T-helper 1 cell treated with Interleukin-12 subunit alpha and Interleukin-12 subunit beta and Interleukin-4 antibody, amounts not matched to agents 30 μg/mL and 1 μg/mL, for 36 hours (primary cell): ENCODE results near the gene BOLA2B.
"Not testable (repeated sequence)": the region's sequence is repeated elsewhere in the genome, so short reads cannot be mapped to it uniquely, and the experiment has no call there.

Experiments used
- H3K27ac Mint-ChIP-seq: one replicate; pipeline ENCODE4 v1.8.0; 2021; ENCODE audit warnings: mild to moderate bottlenecking, mixed read lengths
- H3K27me3 Mint-ChIP-seq: one replicate; pipeline ENCODE4 v1.8.0; 2021; ENCODE audit warnings: low read depth, mixed read lengths
- H3K36me3 Mint-ChIP-seq: one replicate; pipeline ENCODE4 v1.8.0; 2021; ENCODE audit warnings: low read depth, mixed read lengths
- H3K4me1 Mint-ChIP-seq: one replicate; pipeline ENCODE4 v1.8.0; 2021; ENCODE audit warnings: low read depth, mixed read lengths
- H3K4me3 Mint-ChIP-seq: one replicate; pipeline ENCODE4 v1.8.0; 2021; ENCODE audit warnings: mild to moderate bottlenecking, moderate library complexity, mixed read lengths
- H3K9me3 Mint-ChIP-seq: one replicate; pipeline ENCODE4 v1.8.0; 2021; ENCODE audit warnings: mixed read lengths

Gene BOLA2B

DNA sequence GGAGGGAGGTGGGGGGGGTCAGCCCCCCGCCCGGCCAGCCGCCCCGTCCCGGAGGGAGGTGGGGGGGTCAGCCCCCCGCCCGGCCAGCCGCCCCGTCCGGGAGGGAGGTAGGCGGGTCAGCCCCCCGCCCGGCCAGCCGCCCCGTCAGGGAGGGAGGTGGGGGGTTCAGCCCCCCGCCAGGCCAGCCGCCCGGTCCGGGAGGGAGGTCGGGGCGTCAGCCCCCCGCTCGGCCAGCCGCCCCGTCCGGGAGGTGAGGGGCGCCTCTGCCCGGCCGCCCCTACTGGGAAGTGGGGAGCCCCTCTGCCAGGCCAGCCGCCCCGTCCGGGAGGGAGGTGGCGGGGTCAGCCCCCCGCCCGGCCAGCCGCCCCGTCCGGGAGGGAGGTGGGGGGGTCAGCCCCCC, 24.1 kb downstream of the BOLA2B start:
- not testable (repeated sequence) for H3K27me3 Mint-ChIP-seq, H3K27ac Mint-ChIP-seq, H3K36me3 Mint-ChIP-seq, H3K4me3 Mint-ChIP-seq, H3K9me3 Mint-ChIP-seq
- H3K4me1 Mint-ChIP-seq, result peaks cover 15% of the 10 kb centered on the region

GRCh38 chr16:30168746-30169145, 24.7 kb downstream of the BOLA2B start:
- H3K4me3 Mint-ChIP-seq, H3K36me3 Mint-ChIP-seq, H3K27me3 Mint-ChIP-seq, H3K9me3 Mint-ChIP-seq, H3K27ac Mint-ChIP-seq: not testable (repeated sequence)
- peaks cover 15% of the 10 kb centered on the region for H3K4me1 Mint-ChIP-seq

GRCh38 chr16:30166202-30166902, 27.1 kb downstream of the BOLA2B start:
- peaks cover 21% of the 10 kb centered on the region for H3K4me1 Mint-ChIP-seq
- H3K9me3 Mint-ChIP-seq, result no peaks in the 10 kb centered on the region
- H3K4me3 Mint-ChIP-seq, result peak overlapping the region; percentile 29
- no peaks in the 10 kb centered on the region for H3K27me3 Mint-ChIP-seq
- H3K27ac Mint-ChIP-seq, result peak overlapping the region; percentile 7
- no peaks in the 10 kb centered on the region for H3K36me3 Mint-ChIP-seq

DNA sequence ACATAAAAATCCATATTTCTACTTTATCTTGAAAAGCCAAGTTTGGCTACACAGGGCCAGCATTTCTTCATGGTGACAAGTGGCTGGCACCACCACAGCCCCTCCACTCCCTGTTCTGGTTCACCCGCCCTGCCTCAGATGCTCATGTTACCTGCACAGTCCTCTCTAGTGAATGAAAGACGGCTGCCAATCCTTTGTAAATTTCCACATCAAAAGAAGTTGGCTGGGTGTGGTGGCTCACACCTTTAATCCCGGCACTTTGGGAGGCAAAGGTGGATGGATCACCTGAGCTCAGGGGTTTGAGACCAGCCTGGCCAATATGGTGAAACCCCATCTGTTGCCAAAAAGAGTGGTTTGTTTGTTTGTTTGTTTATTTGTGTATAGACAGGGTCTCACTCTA, 29.9 kb downstream of the BOLA2B start:
- no peaks in the 10 kb centered on the region for H3K36me3 Mint-ChIP-seq
- no peaks in the 10 kb centered on the region for H3K9me3 Mint-ChIP-seq
- no peak overlapping the region for H3K27ac Mint-ChIP-seq
- H3K4me1 Mint-ChIP-seq, result peaks cover 22% of the 10 kb centered on the region
- H3K27me3 Mint-ChIP-seq, result no peaks in the 10 kb centered on the region
- no peak overlapping the region for H3K4me3 Mint-ChIP-seq

DNA sequence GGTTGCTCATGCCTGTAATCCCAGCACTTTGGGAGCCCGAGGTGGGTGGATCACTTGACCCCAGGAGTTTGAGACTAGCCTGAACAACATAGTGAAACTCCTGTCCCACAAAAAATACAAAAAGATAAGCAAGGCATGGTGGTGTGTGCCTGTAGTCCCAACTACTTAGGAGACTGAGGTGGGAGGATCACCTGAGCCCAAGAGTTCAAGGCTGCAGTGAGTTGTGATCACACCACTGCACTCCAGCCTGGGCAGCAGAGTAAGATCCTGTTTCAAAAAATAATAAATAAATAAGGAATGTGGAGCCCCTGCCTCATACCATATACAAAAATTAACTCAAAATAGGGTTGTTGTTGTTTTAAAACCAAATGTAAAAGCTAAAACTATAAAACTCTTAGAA, 36.3 kb downstream of the BOLA2B start:
- Mint-ChIP-seq H3K4me1 (peaks cover 2% of the 10 kb centered on the region), H3K27ac (no peak overlapping the region), H3K27me3 (no peaks in the 10 kb centered on the region), H3K36me3 (peaks cover 1% of the 10 kb centered on the region), H3K4me3 (no peak overlapping the region), H3K9me3 (no peaks in the 10 kb centered on the region)

- H3K36me3 Mint-ChIP-seq, result peaks cover 1% of the 10 kb centered on the region
- H3K9me3 Mint-ChIP-seq, result no peaks in the 10 kb centered on the region
- no peak overlapping the region for H3K4me3 Mint-ChIP-seq
- H3K4me1 Mint-ChIP-seq, result peaks cover 1% of the 10 kb centered on the region
- H3K27ac Mint-ChIP-seq, result no peak overlapping the region
- no peaks in the 10 kb centered on the region for H3K27me3 Mint-ChIP-seq
Observed at GRCh38 chr16:30155188-30155587, 38.3 kb downstream of the BOLA2B start.

GRCh38 chr16:30152517-30152916, 40.9 kb downstream of the BOLA2B start:
- no peak overlapping the region for H3K4me3 Mint-ChIP-seq
- H3K27ac Mint-ChIP-seq, result no peak overlapping the region
- H3K36me3 Mint-ChIP-seq, result peaks cover 8% of the 10 kb centered on the region
- peaks cover 3% of the 10 kb centered on the region for H3K27me3 Mint-ChIP-seq
- H3K9me3 Mint-ChIP-seq, result peaks cover 17% of the 10 kb centered on the region
- H3K4me1 Mint-ChIP-seq, result no peaks in the 10 kb centered on the region

DNA sequence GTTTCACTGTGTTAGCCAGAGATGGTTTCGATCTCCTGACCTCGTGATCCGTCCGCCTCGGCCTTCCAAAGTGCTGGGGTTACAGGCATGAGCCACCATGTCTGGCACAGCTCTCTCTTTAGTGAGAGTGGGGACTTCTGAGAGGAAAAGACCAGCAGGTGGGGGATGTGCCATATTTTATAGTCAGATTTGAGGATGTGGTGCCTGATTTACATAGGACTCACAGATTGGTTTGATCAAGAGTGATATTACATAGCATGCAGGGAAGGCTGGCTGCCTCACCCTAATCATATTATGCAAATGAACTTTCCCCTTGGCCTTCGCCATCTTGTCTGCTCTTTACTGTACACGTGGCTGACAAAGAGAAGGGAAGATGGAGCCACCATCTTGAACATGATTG, 42.4 kb downstream of the BOLA2B start:
- Mint-ChIP-seq H3K4me1 (no peaks in the 10 kb centered on the region), H3K4me3 (no peak overlapping the region), H3K27me3 (peaks cover 3% of the 10 kb centered on the region), H3K36me3 (peaks cover 8% of the 10 kb centered on the region), H3K9me3 (peaks cover 17% of the 10 kb centered on the region), H3K27ac (no peak overlapping the region)

- peaks cover 8% of the 10 kb centered on the region for H3K36me3 Mint-ChIP-seq
- no peak overlapping the region for H3K27ac Mint-ChIP-seq
- H3K9me3 Mint-ChIP-seq, result peaks cover 17% of the 10 kb centered on the region
- H3K27me3 Mint-ChIP-seq, result peaks cover 3% of the 10 kb centered on the region
- no peak overlapping the region for H3K4me3 Mint-ChIP-seq
- H3K4me1 Mint-ChIP-seq, result no peaks in the 10 kb centered on the region
Observed at GRCh38 chr16:30149250-30149930, 44.1 kb downstream of the BOLA2B start.

DNA sequence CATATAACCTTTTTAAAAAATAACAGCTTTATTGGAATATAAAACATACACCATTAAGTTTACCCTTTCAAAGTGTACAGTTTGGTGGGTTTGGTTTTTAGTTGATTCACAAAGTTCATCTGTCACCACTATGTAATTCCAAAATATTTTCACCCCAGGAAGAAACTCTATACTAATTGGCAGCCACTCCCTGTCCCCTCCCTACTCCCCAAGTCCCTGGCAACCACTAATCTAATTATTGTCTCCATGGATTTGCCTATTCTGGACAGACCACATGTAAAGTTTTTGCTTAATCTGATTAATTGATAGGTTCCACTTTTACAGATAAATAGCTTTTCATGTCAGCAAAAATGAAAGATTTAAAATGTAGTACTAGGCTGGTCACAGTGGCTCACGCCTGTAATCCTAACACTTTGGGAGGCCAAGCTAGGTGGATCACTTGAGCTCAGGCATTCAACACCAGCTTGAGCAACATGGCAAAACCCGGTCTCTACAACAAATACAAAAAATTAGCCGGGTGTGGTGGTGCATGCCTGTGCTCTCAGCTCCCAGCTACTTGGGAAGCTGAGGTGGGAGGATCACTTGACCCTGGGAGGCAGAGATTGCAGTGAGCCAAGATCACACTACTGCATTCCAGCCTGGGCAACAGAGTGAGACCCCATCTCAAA, 45.5 kb downstream of the BOLA2B start:
- peaks cover 3% of the 10 kb centered on the region for H3K27me3 Mint-ChIP-seq
- no peak overlapping the region for H3K4me3 Mint-ChIP-seq
- no peak overlapping the region for H3K27ac Mint-ChIP-seq
- peaks cover 5% of the 10 kb centered on the region for H3K4me1 Mint-ChIP-seq
- H3K9me3 Mint-ChIP-seq, result peaks cover 17% of the 10 kb centered on the region
- H3K36me3 Mint-ChIP-seq, result peaks cover 8% of the 10 kb centered on the region

DNA sequence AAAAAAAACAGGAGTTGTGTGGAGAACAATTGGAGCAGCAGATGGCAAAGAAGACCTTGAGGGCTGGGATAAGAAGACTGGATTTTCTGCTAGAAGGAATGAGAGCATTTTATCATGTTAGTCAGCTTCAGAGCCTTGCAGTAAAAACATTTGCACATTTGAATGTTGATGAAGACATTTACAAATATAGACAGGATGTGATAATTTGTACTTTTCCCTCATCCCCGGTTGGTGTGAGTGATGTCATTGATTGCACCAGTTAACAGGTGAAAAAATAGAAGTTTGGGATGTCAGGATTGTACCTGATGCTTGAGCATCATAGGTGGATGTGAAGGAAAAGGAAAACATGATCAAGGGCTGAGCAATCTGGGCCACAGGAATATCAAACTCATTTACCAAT, 47.8 kb downstream of the BOLA2B start:
- Mint-ChIP-seq H3K9me3 (peaks cover 17% of the 10 kb centered on the region), H3K36me3 (peaks cover 7% of the 10 kb centered on the region), H3K4me1 (peaks cover 11% of the 10 kb centered on the region), H3K27ac (no peak overlapping the region), H3K4me3 (no peak overlapping the region), H3K27me3 (peaks cover 3% of the 10 kb centered on the region)

DNA sequence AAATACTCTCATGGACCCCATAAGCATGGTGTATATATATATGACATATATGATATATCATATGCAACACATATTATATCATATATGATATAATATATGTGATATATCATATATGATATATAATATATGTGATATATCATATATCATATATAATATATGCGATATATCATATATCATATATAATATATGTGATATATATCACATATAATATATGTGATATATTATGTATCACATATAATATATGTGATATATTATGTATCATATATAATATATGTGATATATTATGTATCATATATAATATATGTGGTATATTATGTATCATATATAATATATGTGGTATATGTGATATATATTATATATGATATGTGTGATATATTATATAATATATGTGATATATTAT, 48.5 kb downstream of the BOLA2B start:
- Mint-ChIP-seq H3K27ac (no peak overlapping the region), H3K36me3 (peaks cover 7% of the 10 kb centered on the region), H3K9me3 (peaks cover 17% of the 10 kb centered on the region), H3K27me3 (peaks cover 3% of the 10 kb centered on the region), H3K4me3 (no peak overlapping the region), H3K4me1 (peaks cover 12% of the 10 kb centered on the region)

DNA sequence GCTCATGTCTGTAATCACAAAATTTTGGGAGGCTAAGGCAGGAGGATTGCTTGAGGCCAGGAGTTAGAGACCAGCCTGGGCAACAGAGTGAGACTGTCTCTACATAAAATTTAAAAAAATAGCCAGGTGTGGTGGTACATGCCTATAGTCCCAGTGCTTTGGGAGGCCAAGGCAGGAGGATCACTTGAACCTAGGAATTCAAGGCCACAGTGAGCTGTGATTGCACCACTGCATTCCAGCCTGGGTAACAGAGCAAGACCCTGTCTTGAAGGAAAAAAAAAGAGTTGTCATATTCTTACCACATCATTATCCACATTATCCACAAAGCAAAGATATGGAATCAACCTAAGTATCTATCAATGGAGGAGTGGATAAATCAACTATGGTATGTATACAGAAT, 49.4 kb downstream of the BOLA2B start:
- H3K9me3 Mint-ChIP-seq, result peaks cover 9% of the 10 kb centered on the region
- H3K36me3 Mint-ChIP-seq, result peaks cover 1% of the 10 kb centered on the region
- H3K27ac Mint-ChIP-seq, result no peak overlapping the region
- no peaks in the 10 kb centered on the region for H3K27me3 Mint-ChIP-seq
- H3K4me1 Mint-ChIP-seq, result peaks cover 17% of the 10 kb centered on the region
- no peak overlapping the region for H3K4me3 Mint-ChIP-seq

GRCh38 chr16:30143347-30143702, 50.1 kb downstream of the BOLA2B start:
- peak overlapping the region; percentile 5 for H3K27ac Mint-ChIP-seq
- peak overlapping the region; percentile 1 for H3K4me3 Mint-ChIP-seq
- no peaks in the 10 kb centered on the region for H3K36me3 Mint-ChIP-seq
- H3K4me1 Mint-ChIP-seq, result peaks cover 17% of the 10 kb centered on the region
- H3K9me3 Mint-ChIP-seq, result peaks cover 4% of the 10 kb centered on the region
- no peaks in the 10 kb centered on the region for H3K27me3 Mint-ChIP-seq
